Frontal cortex (tissue), 4 donors: Measurements from ENCODE around the gene HLA-B. TPM values are rescaled to one million over a fixed set of nuclear protein-coding genes. Genes with fewer than 3 reads are reported as not detected.

Experiments used
- DNase-seq, 2 donors: peaks; one replicate each; pipeline ENCODE4 v3.0.0; 2012; ENCODE audit warnings: low spot score in 2 of 2
- FAIRE-seq: peaks from 2 replicates; lab custom pipeline; 2012; peaks lifted over from hg19 to GRCh38; lab: Jason Lieb, UNC
- total RNA-seq: library from RNA; depleted of rRNA; stranded (reverse); fragments of >200 nt; gene quantifications from one replicate; pipeline ENCODE4 v1.2.3, GENCODE V29; 2014
- donor health status: control.
- donor health status: control.
- donor health status: control.

HLA-B gene
- total RNA-seq, 1 donor from 2014 or later = 41.6 TPM

DNA sequence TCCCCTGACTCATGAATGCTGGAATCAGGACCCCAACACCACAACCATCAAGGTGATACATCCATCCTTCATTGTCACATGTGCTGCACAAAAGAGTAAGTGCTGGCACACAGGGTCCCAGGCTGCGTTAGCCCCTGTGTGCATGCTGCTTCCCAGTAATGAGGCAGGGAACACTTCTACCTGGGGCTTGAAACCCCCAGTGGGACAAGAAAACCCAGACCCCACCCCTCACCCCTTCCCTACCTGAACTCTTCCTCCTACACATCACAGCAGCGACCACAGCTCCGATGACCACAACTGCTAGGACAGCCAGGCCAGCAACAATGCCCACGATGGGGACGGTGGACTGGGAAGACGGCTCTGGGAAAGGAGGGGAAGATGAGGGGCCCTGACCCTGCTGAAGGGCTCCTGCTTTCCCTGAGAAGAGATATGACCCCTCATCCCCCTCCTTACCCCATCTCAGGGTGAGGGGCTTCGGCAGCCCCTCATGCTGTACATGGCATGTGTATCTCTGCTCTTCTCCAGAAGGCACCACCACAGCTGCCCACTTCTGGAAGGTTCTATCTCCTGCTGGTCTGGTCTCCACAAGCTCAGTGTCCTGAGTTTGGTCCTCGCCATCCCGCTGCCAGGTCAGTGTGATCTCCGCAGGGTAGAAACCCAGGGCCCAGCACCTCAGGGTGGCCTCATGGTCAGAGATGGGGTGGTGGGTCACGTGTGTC is 2.0 kb downstream of the HLA-B start:
- FAIRE-seq = no peak
- DNase-seq = no peak

DNA sequence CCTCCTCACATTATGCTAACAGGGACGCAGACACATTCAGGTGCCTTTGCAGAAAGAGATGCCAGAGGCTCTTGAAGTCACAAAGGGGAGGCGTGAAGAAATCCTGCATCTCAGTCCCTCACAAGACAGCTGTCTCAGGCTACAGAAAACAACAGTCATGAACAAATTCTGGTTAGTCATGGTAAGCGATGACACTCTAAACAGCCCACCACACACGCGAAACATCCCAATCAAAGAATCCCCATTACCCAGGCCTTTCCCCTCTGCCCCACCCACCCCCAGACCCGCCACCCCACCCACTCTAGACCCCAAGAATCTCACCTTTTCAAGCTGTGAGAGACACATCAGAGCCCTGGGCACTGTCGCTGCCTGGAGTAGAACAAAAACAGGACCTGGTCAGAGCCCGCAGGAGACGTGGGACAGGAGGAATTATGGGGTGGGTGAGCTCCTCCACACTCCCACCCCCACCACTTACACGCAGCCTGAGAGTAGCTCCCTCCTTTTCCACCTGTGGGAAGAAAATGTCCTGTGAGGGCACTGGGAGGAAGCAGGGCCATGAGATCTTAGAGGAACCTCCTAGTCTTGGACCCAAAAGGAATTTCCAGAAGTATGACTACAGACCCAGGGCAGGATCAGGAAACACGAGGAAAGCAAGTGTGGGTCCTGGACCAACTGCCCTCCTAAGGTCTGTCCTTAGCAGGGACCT is 2.7 kb downstream of the HLA-B start:
- no peak for FAIRE-seq
- no peak for DNase-seq

DNA sequence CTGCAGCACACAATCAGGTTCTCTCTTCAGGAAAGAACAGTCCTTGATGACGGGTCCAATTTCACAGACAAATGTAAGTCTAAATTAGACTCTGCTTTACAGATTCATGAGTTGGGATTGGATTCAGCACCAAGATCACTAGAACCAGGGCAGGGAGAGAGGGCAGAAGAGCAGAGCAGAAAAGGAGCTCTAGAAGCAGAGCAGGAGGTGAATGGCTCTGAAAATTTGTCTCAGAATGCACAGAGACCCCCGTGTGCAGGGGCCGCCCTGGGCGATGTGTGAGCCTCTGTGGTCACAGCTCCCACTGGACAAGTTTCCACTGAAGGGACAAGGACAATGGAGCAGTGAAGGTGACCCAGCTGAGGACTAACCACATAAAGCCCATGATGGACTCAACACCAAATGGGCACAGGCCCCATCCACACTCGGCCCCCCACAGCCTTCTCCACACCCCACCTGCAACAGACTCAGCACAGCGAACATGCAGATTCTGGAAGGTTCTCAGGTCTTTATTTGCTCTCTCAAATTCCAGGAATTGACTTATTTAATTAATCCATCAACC is 3.5 kb downstream of the HLA-B start:
- FAIRE-seq (no peak), DNase-seq (no peak)

DNA sequence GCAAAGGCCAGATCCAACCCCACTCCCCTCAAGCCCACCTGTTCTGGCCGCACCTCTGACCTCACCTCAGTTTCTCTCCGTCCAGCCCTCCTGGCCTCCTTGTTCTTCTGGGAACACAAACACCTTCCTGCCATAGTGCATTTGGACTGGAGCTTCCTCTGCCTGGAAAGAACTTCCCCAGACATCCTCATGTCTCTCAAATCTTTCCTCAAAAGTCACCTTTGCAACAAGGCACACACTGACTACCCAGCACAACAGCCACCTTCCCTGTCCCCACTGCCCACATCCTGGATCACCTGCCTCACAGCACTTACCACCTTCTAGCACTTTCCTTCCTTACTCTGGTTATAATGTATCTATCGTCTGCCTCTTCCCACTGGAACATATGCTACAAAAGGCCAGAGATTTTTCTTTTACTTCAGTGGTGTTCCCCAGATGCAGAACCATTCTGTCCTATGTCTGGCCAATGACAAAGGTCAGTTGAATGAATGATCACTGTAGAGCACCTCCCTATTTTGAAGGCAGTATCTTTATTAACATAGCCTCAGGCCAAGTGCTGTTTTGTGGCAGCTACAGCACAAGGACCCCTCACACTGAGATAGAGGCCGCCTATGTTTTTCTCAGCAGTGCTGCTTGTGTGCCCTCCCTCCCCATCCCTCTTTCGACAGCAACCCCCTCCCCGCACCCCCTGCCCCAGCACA is 4.1 kb downstream of the HLA-B start:
- FAIRE-seq (no peak), DNase-seq (no peak)

DNA sequence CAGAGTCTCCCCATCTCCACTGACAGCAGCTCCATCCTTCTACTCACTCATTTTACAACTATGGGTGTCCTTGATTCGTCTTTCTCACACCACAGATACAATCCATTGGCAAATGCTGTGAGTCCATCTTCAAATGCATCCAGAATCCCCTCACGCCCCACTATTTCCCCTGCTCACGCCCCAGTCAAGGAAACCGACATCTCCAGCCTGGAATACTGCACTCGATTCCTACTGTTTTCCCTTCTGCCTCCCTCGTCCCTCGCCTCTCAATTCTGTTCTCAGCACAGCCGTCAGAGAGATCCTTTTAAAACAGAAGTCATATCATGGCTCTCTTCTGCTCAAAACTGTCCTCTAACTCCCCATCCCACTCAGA is 4.7 kb downstream of the HLA-B start:
- no peak for DNase-seq
- FAIRE-seq = no peak

DNA sequence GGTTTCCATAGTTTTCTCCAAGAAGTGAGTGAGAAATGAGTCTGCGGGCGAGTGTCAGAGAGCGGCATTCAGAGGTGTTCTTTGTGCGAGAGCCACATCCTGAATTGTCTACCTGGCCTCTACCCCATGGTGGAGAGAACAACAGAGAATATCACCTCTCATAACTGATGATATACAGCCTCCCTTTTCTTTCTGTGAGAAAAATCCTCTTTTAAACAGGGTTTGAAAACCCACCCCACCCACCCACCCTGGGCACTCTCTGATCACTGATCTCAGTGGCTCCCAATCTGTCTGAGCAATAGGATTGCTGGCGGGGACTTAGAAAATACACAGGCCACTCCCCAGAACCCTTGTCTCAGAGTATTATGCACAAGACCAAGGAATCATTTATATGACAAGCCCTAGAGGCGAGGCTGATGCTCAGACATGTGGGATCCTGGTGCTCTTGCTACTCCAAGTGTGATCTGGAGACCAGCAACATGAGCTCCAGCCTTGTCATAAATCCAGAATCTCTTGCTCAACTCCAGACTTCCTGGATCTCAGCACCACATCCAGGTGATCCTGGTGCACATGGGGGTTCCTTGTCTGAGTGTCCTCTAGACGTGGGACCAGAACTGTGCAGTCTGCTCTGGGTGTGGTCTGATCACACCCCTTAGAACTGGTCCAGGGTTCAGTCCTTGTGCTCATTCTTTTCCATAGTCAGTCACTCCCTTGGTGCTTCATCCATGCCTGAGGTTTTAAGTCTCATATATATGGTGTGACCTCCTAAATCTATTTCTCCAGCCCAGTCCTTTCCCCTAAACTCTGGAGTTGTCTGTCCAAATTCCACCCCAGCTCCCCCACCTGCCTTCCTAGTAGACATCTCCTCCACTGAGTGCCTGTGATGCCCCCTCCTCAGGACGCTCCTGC is 5.3 kb downstream of the HLA-B start:
- FAIRE-seq = no peak
- DNase-seq = no peak

DNA sequence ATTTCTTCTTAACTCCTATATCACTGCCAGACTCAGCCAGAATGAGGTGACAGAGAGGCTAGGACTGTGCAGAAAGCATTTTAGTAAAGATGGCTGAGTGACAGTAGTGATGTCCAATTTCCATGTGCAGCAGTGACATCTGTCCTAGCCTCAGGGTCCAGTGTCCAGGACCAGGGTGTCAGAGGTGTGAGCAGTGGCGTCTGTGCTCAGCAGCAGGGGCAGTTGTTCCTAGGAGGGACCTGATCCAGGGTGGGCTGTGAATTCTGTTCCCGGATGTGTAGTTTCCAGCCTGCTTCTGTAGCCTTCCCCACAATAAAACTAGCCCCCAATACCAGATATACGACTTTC is 6.0 kb downstream of the HLA-B start:
- FAIRE-seq (no peak), DNase-seq (no peak)

DNA sequence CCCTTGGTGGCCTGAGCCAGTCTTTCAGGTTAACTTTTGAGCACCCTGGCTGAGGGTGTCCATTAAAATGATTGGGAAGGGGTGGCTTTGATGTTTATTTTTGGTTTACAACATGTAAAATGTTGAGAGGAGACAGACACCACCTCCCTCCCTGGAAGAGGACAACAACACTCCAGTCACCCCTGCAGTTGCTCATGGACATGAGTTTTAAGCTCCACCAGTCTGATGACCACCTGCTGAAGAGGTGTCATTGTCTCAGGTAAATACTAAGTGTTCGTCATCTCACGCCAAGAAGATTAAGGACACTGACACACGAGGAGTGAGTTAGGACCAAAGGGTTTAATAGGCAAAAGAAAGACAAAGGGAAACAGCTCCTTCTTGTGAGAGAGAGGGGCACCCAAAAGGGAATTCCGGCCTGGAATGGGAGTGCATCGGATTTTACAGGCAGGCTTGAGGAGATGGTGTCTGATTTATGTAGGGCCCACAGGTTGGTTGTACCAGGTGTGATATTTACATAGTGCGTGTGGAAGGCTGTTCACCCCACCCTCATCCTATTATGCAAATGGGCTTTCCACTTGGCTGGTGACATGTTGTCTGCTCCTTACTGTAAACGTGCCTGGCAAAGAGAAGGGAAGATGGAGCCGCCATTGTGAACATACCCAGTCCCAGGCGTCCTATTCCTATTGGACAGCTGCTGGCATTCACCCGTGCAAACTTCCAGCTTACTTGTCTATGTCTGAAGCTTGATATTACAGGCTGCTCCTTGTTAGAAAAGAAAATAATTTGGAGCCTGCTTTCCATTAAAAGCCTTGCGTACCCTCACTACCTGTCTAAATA is 6.6 kb downstream of the HLA-B start:
- DNase-seq (no peak), FAIRE-seq (no peak)

DNA sequence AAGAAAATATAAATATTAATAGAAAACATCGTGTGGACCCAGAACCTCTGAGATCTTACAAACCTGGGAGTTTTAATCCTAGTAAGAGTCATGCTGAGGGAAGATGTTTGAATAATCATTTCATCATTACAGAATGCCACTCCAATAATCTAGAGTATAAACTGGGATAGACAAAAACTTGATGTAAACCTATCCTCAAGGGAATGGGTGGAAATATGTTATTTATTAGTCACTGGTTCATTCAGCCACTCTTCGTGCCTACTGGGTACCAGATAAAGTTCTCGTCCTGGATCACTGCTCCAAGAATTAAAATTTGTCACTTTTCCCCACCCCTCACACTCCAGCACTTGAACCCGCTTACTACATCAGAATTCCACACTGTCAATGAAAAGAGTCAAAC is 7.7 kb downstream of the HLA-B start:
- DNase-seq (no peak), FAIRE-seq (no peak)

DNA sequence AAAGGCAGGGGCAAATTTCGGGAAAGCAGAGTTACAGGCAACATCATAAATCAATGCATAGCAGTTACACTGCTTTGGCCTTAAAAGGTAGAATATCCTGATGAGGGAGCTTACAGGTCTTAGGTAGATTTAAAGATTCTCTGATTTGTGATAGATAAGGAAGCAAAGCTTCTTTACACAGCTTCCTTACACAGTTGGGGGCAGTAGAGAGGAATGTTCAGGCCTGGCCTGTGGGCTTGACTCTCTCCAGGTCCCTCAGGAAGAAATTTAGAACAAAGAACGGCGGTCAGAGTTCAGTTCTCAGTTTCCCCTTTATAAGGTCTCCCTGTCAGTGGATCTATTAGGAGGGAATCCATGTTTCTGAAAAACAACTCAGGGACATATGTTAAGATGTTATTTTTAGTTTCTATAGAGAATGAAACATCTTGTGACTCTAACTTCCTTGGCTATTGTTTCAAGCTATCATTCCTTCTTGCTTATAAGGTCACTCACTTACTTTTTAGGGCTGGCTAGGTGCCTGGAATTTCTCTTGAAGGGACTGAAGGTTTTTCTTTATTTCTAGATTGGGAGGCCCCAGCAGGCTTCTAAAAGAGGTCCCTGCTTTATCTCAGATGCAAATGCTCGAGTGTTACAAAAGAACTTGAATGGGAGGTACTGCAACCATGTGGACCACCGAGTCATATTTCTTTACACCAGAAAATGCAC is 11.8 kb downstream of the HLA-B start:
- DNase-seq = no peak
- FAIRE-seq = no peak

DNA sequence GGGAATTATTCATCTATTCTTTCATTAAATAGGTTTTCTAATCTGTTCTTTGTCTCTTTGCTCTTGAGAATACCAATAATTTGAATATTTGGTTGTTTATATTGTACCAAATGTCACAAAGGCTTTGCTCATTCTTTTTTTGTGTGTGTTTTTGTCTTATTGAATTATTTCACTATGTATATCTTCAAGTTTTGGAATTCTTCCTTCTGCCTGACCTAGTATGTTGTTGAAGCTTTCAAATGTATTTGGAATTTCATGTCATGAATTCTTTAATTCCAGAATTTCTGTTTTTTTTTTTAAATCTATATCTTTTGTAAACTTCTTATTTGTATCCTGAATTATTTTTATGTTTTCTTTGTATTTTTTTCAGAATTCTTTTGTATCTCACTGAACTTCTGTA is 16.8 kb downstream of the HLA-B start:
- DNase-seq (no peak), FAIRE-seq (no peak)

DNA sequence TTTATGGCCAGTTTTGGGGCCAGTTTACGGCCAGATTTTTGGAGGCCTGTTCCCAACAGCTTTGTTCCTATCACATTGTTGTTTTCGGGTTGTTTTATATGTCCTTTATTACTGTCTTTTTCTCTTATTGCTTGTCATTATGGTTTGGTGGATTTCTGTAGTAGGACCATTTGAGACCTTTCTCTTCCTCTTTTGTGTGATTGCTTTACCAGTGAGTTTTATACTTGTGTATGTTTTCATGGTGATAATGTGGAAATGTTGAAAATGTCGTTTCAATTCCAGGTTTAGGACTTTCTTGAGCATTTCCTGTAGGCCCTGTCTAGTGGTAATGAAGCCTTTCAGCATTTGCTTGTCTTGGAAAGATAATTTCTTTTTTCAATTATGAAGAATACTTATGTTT is 17.8 kb downstream of the HLA-B start:
- DNase-seq (no peak), FAIRE-seq (no peak)

DNA sequence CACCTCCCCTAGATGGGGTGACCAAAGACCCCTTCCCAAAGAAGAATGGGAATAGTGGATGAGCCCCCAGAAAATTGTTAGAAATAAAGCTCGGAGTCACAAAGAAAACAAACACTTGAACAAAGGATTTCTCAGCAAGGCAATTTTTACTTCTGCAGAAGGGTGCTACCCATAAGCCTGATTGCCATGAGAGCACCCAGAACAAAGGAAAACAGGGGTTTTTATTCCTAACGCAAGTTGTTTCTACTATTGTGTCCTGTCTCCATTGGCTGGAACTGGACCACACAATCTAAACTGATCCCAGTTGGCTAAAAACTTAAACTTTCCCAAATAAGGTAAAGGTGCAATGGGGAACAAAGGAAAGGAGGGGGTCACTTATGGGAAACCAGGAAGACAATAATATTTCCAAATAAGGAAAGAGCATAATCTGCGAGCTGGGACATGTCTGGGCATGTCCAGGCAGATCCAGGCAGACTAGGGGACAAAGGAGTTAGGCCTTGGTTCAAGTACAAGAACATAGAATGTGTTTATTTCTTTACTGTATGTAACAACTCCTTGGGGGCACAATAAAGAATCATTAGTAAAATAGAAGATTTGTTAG is 20.0 kb downstream of the HLA-B start:
- no peak for FAIRE-seq
- DNase-seq = no peak

DNA sequence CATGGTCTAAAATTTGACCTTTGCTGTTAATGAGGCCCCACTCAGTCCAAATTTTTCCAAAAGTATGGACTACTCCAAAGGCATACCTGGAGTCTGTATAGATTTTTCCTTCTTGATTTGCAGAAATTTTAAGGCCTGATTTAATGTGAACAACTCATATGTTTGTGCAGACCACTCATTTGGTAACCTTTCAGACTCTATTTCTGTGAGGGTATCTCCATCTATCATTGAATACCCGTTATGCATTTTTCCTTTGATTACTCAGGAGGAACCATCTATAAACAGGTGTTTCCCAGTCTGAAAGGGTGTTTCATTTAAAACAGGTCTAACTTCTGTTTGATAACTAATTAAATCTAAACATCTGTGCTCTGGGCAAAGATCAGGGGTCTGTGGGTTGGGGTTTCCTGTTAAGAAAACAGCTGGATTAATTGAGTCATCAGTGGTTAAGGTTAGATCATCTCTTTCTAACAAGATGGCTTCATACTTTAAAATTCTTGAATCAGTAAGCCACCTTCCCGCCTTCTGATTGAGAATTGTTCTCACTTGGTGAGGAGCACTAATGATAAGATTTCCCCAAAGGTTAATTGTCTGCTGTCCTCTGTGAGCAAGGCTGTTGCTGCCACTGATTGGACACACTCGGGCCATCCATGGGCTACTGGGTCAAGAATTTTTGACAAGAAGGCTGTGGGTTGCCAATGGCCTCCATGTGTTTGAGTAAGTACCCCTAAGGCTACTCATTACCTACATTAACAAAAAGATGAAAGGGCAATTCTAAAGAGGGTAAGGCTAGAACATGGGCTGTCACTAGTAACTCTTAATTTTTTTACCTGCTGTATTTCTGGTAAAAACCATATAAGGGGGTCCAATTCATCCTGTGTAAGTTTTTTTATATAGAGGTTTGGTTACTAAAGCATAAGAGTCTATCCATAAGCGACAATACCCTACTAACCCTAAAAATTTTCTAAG is 24.1 kb downstream of the HLA-B start:
- FAIRE-seq (no peak), DNase-seq (no peak)

DNA sequence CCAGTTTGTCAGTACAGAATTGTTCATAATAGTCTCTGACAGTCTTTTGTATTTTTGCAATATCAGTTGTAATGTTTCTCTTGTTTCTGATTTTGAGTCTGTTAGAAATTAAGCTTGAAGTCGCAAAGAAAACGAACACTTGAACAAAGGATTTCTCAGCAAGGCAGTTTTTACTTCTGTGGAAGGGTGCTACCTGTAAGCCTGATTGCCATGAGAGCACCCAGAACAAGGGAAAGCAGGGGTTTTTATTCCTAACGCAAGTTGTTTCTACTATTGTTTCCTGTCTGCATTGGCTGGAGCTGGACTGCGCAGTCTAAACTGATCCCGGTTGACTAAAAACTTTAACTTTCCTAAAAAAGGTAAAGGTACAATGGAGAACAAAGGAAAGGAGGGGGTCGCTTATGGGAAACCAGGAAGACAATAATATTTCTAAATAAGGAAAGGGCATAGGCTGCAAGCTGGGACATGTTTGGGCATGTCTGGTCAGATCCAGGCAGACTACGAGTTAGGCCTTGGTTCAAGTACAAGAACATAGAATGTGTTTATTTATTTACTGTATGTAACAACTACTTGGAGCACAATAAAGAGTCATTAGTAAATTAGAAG is 28.5 kb downstream of the HLA-B start:
- no peak for DNase-seq

DNA sequence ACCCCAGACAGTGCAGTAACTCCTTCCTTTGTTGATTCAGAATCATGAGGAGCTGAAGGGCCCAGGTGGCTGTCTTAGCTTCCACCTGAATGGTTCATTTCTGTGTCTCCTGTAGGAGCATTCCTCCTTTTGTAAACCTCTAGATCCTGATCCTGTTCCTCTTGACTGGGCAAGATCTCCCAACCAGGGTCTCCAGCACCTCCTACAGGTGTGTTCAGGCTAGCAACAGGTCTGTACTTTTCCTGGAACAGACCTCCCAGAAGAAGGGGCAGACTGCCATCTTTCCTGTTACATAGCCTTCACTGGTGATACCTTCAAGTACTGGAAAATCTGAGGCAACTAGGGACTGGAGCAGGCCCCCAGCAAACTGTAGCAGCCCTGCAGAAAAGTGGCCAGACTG is 35.2 kb downstream of the HLA-B start:
- FAIRE-seq = no peak
- no peak for DNase-seq

More for the DNA sequence above, 28.5 kb downstream of the HLA-B start:
- no peak for FAIRE-seq
